ENCODE results near the gene MRNIP. TPM values are rescaled to one million over a fixed set of nuclear protein-coding genes. Genes with fewer than 3 reads are reported as not detected.

MRNIP gene
- total RNA-seq, 1 experiment from 2014 or later: 31.1 TPM

GRCh38 chr5:179882338-179882737 lies 23.7 kb upstream of the MRNIP start:
- DNase-seq: no peak
- Histone ChIP-seq H3K9ac (ENCODE audit: extremely low read depth, insufficient read length, low read length) (no peak overlapping the region), H3K18ac (ENCODE audit: insufficient read length, low read depth, low read length) (no peak overlapping the region), H2BK120ac (ENCODE audit: low read depth, low read length, poor library complexity, severe bottlenecking) (no peak overlapping the region), H2BK12ac (ENCODE audit: insufficient read length, low read depth, low read length) (no peak overlapping the region), H4K91ac (ENCODE audit: insufficient read length, low read depth, low read length) (no peak overlapping the region), H3K4me2 (ENCODE audit: insufficient read depth, insufficient read length, low read length) (no peak overlapping the region), H2BK20ac (ENCODE audit: low read depth, low read length, poor library complexity, severe bottlenecking) (no peak overlapping the region), H3K4ac (ENCODE audit: low read depth, low read length) (no peak overlapping the region), H4K20me1 (ENCODE audit: control insufficient read depth, insufficient read depth, insufficient read length) (no peaks in the 10 kb centered on the region), H3K27ac (ENCODE audit: insufficient read length, low read depth, low read length) (no peak overlapping the region), H3T11ph (ENCODE audit: low read length) (no peak overlapping the region), H4K8ac (replicated peaks; ENCODE audit: insufficient read length, low read depth, low read length) (no peak overlapping the region), H3K14ac (ENCODE audit: insufficient read depth, low read length) (no peak overlapping the region), H3K79me1 (ENCODE audit: insufficient read depth, low read depth, low read length, poor library complexity, severe bottlenecking) (no peaks in the 10 kb centered on the region), H3K23me2 (ENCODE audit: insufficient read length, low read depth, low read length, poor library complexity, severe bottlenecking) (no peaks in the 10 kb centered on the region), H2BK5ac (ENCODE audit: insufficient read length, low read length) (no peak overlapping the region), H2AK5ac (ENCODE audit: insufficient read length, low read length) (no peak overlapping the region), H2AFZ (ENCODE audit: low read length) (no peak overlapping the region), H4K5ac (ENCODE audit: insufficient read length, low read depth, low read length) (no peak overlapping the region), H2BK15ac (ENCODE audit: low read depth, low read length) (no peak overlapping the region), H3K23ac (ENCODE audit: insufficient read length, low read depth, low read length) (no peak overlapping the region), H3K4me1 (ENCODE audit: insufficient read depth, low read length) (no peaks in the 10 kb centered on the region), H3K79me2 (ENCODE audit: insufficient read depth, low read length) (no peaks in the 10 kb centered on the region), H3K27me3 (ENCODE audit: insufficient read depth, low read length) (no peaks in the 10 kb centered on the region), H3K9me3 (ENCODE audit: control insufficient read depth, low read depth, low read length) (peaks cover 15% of the 10 kb centered on the region), H3K56ac (ENCODE audit: insufficient read length, low read depth, low read length) (no peak overlapping the region)
- H3K36me3 Mint-ChIP-seq (ENCODE audit: insufficient read depth in 1 of 3, low read depth in 3 of 3): peaks cover 50 to 66% (median 60%) of the 10 kb centered on the region in 3 experiments
- no peak overlapping the region for H3K4me3 Mint-ChIP-seq
- no CpG with 5 or more reads among the region's 4 CpGs for WGBS (ENCODE audit: extremely low coverage, insufficient read length, low lambda C conversion rate)
- TF ChIP-seq CTCF (conservative IDR thresholded peaks at IDR 0.05): no peak
- H3K9me3 Mint-ChIP-seq: peaks cover 26 to 30% of the 10 kb centered on the region in 2 experiments
- no peak overlapping the region for H3K27ac Mint-ChIP-seq
- H3K4me1 Mint-ChIP-seq: no peaks in the 10 kb centered on the region
- H3K27me3 Mint-ChIP-seq (ENCODE audit: low read depth): peaks cover 2% of the 10 kb centered on the region

All from H9 (cell line).